PC-3 (cell line): ENCODE measurements around the gene ZNRF1.

Experiments used
- CTCF ChIP-seq: fragments of 300-600 bp; sonication (generic); conservative IDR thresholded peaks from 2 replicates; pipeline ENCODE4 v1.5.1; 2017; ENCODE audit warnings: antibody characterized with exemption, low read depth, mild to moderate bottlenecking, low read length
- EZH2 ChIP-seq: fragments of 300-600 bp; sonication (generic); IDR thresholded peaks from one replicate; pipeline ENCODE4 v1.6.1; 2017; ENCODE audit warnings: antibody characterized with exemption, mild to moderate bottlenecking, low read length; ENCODE audit not compliant: unreplicated experiment
- EZH2phosphoT487 ChIP-seq: fragments of 300-600 bp; sonication (generic); IDR thresholded peaks from 2 replicates; pipeline ENCODE4 v1.6.1; 2018; ENCODE audit warnings: mild to moderate bottlenecking, antibody characterized with exemption, low read length, borderline replicate concordance

GRCh38 chr16:74949309-74949708, 49.5 kb upstream of the ZNRF1 start:
- TF ChIP-seq CTCF (no peak), EZH2 (no peak), EZH2phosphoT487 (no peak)
